WTC11 (cell line): Measurements from ENCODE around the gene PLA2G2D. TPM values are rescaled to one million over a fixed set of nuclear protein-coding genes. Genes with fewer than 3 reads are reported as not detected.

Source experiments
- ATAC-seq: fragments of 200-7000 bp; cut with Tn5 transposase; 2 replicates; pipeline ENCODE4 v1.10.0; 2021; ENCODE audit warnings: mild to moderate bottlenecking, moderate library complexity
- CTCF ChIA-PET: fragments of 300-600 bp; sonication (Branson Sonifier 250); formaldehyde crosslinking; loops from one replicate; lab custom pipeline; 2021; ENCODE audit warnings: antibody characterized with exemption; lab: Charles Lee
- POLR2A ChIA-PET: fragments of 350-600 bp; sonication (Branson Sonifier 250); formaldehyde crosslinking; loops from one replicate; lab custom pipeline; 2021; ENCODE audit warnings: antibody characterized with exemption; lab: Charles Lee
- DNase-seq: peaks from one replicate; pipeline ENCODE4 v3.0.0; 2021; ENCODE audit warnings: low spot score
- H3K27ac Mint-ChIP-seq: 2 replicates; pipeline ENCODE4 v1.8.0; 2021; ENCODE audit warnings: mixed read lengths
- H3K27me3 Mint-ChIP-seq: 2 replicates; pipeline ENCODE4 v1.8.0; 2021; ENCODE audit warnings: low read depth, mild to moderate bottlenecking, moderate library complexity, mixed read lengths
- H3K36me3 Mint-ChIP-seq: 2 replicates; pipeline ENCODE4 v1.8.0; 2021; ENCODE audit warnings: mixed read lengths
- H3K4me1 Mint-ChIP-seq: 2 replicates; pipeline ENCODE4 v1.8.0; 2022; ENCODE audit warnings: mixed read lengths
- H3K4me3 Mint-ChIP-seq: 2 replicates; pipeline ENCODE4 v1.8.0; 2021; ENCODE audit warnings: mild to moderate bottlenecking, moderate library complexity, mixed read lengths
- H3K9me3 Mint-ChIP-seq: 2 replicates; pipeline ENCODE4 v1.8.0; 2021; ENCODE audit warnings: mixed read lengths
- ATF2 ChIP-seq: sonication (generic); formaldehyde crosslinking; IDR thresholded peaks from 2 replicates; pipeline ENCODE4 v1.8.1; 2022; ENCODE audit warnings: low read depth, missing genetic modification reagents, borderline replicate concordance
- E2F4 ChIP-seq: sonication (generic); formaldehyde crosslinking; IDR thresholded peaks from 2 replicates; pipeline ENCODE4 v1.8.1; 2022; ENCODE audit warnings: low read depth, mild to moderate bottlenecking, moderate library complexity, missing genetic modification reagents, borderline replicate concordance
- ESRRA ChIP-seq: sonication (generic); formaldehyde crosslinking; IDR thresholded peaks from 2 replicates; pipeline ENCODE4 v1.8.1; 2022; ENCODE audit warnings: mild to moderate bottlenecking, missing genetic modification reagents, borderline replicate concordance
- ETV6 ChIP-seq: sonication (generic); formaldehyde crosslinking; IDR thresholded peaks from 2 replicates; pipeline ENCODE4 v1.8.1; 2022; ENCODE audit warnings: mild to moderate bottlenecking, missing genetic modification reagents
- FOXJ3 ChIP-seq: sonication (generic); formaldehyde crosslinking; IDR thresholded peaks from 2 replicates; pipeline ENCODE4 v1.9.0; 2021; ENCODE audit warnings: missing genetic modification reagents, mild to moderate bottlenecking, borderline replicate concordance
- FOXP4 ChIP-seq: sonication (generic); formaldehyde crosslinking; IDR thresholded peaks from 2 replicates; pipeline ENCODE4 v1.8.0; 2022; ENCODE audit warnings: mild to moderate bottlenecking, missing genetic modification reagents
- GABPB1 ChIP-seq: sonication (generic); formaldehyde crosslinking; IDR thresholded peaks from 2 replicates; pipeline ENCODE4 v1.8.1; 2023; ENCODE audit warnings: mild to moderate bottlenecking, missing genetic modification reagents
- IRF2 ChIP-seq: sonication (generic); formaldehyde crosslinking; IDR thresholded peaks from 2 replicates; pipeline ENCODE4 v1.8.0; 2022; ENCODE audit warnings: low read depth, missing genetic modification reagents, borderline replicate concordance
- MLX ChIP-seq: sonication (generic); formaldehyde crosslinking; IDR thresholded peaks from 2 replicates; pipeline ENCODE4 v1.8.1; 2023; ENCODE audit warnings: mild to moderate bottlenecking, missing genetic modification reagents, moderate library complexity
- MYBL2 ChIP-seq: sonication (generic); formaldehyde crosslinking; IDR thresholded peaks from 2 replicates; pipeline ENCODE4 v1.8.1; 2023; ENCODE audit warnings: mild to moderate bottlenecking, moderate library complexity, missing genetic modification reagents
- NR2C2 ChIP-seq: sonication (generic); formaldehyde crosslinking; IDR thresholded peaks from 2 replicates; pipeline ENCODE4 v1.8.0; 2022; ENCODE audit warnings: mild to moderate bottlenecking, missing genetic modification reagents
- OVOL2 ChIP-seq: fragments of 250-450 bp; sonication (Bioruptor Pico); IDR thresholded peaks from 2 replicates; pipeline ENCODE4 v1.9.0; 2021; ENCODE audit warnings: mild to moderate bottlenecking, borderline replicate concordance
- PRRX2 ChIP-seq: fragments of 250-450 bp; sonication (Bioruptor Pico); IDR thresholded peaks from 2 replicates; pipeline ENCODE4 v1.8.0; 2021; ENCODE audit warnings: mild to moderate bottlenecking
- SOX15 ChIP-seq: fragments of 250-450 bp; sonication (Bioruptor Pico); IDR thresholded peaks from 2 replicates; pipeline ENCODE4 v1.9.0; 2021; ENCODE audit warnings: mild to moderate bottlenecking
- STAT6 ChIP-seq: sonication (generic); formaldehyde crosslinking; conservative IDR thresholded peaks from 2 replicates; pipeline ENCODE4 v1.8.1; 2023; ENCODE audit warnings: mild to moderate bottlenecking, low read depth, missing genetic modification reagents, moderate library complexity
- TEAD4 ChIP-seq: sonication (generic); formaldehyde crosslinking; IDR thresholded peaks from 2 replicates; pipeline ENCODE4 v1.8.0; 2022; ENCODE audit warnings: mild to moderate bottlenecking, missing genetic modification reagents
- USF2 ChIP-seq: sonication (generic); formaldehyde crosslinking; IDR thresholded peaks from 2 replicates; pipeline ENCODE4 v1.8.1; 2023; ENCODE audit warnings: mild to moderate bottlenecking, missing genetic modification reagents, moderate library complexity
- ZMAT4 ChIP-seq: fragments of 250-450 bp; sonication (Bioruptor Pico); IDR thresholded peaks from 2 replicates; pipeline ENCODE4 v1.9.0; 2021; ENCODE audit warnings: mild to moderate bottlenecking
- ZNF138 ChIP-seq: sonication (generic); formaldehyde crosslinking; conservative IDR thresholded peaks from 2 replicates; pipeline ENCODE4 v1.8.1; 2022; ENCODE audit warnings: mild to moderate bottlenecking, moderate library complexity, missing genetic modification reagents
- ZNF263 ChIP-seq: sonication (generic); formaldehyde crosslinking; IDR thresholded peaks from 2 replicates; pipeline ENCODE4 v1.8.1; 2022; ENCODE audit warnings: low read depth, mild to moderate bottlenecking, moderate library complexity, missing genetic modification reagents
- ZNF671 ChIP-seq: fragments of 250-450 bp; sonication (Bioruptor Pico); IDR thresholded peaks from 2 replicates; pipeline ENCODE4 v1.8.0; 2021; ENCODE audit warnings: mild to moderate bottlenecking
- total RNA-seq: library from RNA; stranded (reverse); gene quantifications from 3 replicates; pipeline ENCODE4 v1.2.3, GENCODE V29; 2021

PLA2G2D gene
- total RNA-seq, 1 experiment from 2014 or later = not detected

GRCh38 chr1:20095564-20096434 lies 23.5 kb downstream of the PLA2G2D start:
- peaks cover 52% of the 10 kb centered on the region for H3K9me3 Mint-ChIP-seq
- DNase-seq (no peak), ATAC-seq (no peak)
- no peak for TF ChIP-seq MYBL2 (CRISPR knock-in tag)
- no peak for TF ChIP-seq ETV6 (CRISPR knock-in tag)
- TF ChIP-seq ZNF671 (CRISPR knock-in tag) = no peak
- no peak for TF ChIP-seq ESRRA (CRISPR knock-in tag)
- TF ChIP-seq FOXJ3 (CRISPR knock-in tag) = no peak
- TF ChIP-seq IRF2 (CRISPR knock-in tag) = no peak
- TF ChIP-seq NR2C2 = no peak
- TF ChIP-seq ZNF263 (CRISPR knock-in tag) = no peak
- H3K27me3 Mint-ChIP-seq = peaks cover 26% of the 10 kb centered on the region
- peaks cover 32% of the 10 kb centered on the region for H3K36me3 Mint-ChIP-seq
- no peak overlapping the region for H3K4me3 Mint-ChIP-seq
- H3K27ac Mint-ChIP-seq = no peak overlapping the region
- H3K4me1 Mint-ChIP-seq = no peaks in the 10 kb centered on the region
- ChIA-PET POLR2A (no interaction called here), CTCF (interaction anchor here (1.5 to 1.7 kb wide), 2 partner anchors 56 to 121 kb away, joined by 5 to 6 read pairs; no protein-coding TSS in a partner anchor)

- POLR2A ChIA-PET = no interaction called here
- Mint-ChIP-seq H3K4me3 (no peak overlapping the region), H3K27ac (no peak overlapping the region), H3K27me3 (peaks cover 31% of the 10 kb centered on the region)
- TF ChIP-seq STAT6 (CRISPR knock-in tag) (no peak), ATF2 (no peak), ZMAT4 (CRISPR knock-in tag) (no peak), NR2C2 (no peak), TEAD4 (no peak), OVOL2 (CRISPR knock-in tag) (no peak), SOX15 (CRISPR knock-in tag) (no peak)
- TF ChIP-seq, all 79 proteins: peak for 0
- H3K9me3 Mint-ChIP-seq = peaks cover 65% of the 10 kb centered on the region
- peaks cover 5% of the 10 kb centered on the region for H3K4me1 Mint-ChIP-seq
- DNase-seq (no peak), ATAC-seq (no peak)
- H3K36me3 Mint-ChIP-seq = peaks cover 32% of the 10 kb centered on the region
- CTCF ChIA-PET = no interaction called here
Measured at GRCh38 chr1:20093940-20094391, 25.4 kb downstream of the PLA2G2D start.

- DNase-seq (no peak), ATAC-seq (no peak)
- H3K27me3 Mint-ChIP-seq = peaks cover 27% of the 10 kb centered on the region
- ChIA-PET POLR2A (no interaction called here), CTCF (interaction anchor here (0.7 kb wide), 1 partner anchor 119 kb away, joined by 3 read pairs; no protein-coding TSS in a partner anchor)
- no peak overlapping the region for H3K4me3 Mint-ChIP-seq
- peaks cover 60% of the 10 kb centered on the region for H3K9me3 Mint-ChIP-seq
- H3K27ac Mint-ChIP-seq = no peak overlapping the region
- H3K4me1 Mint-ChIP-seq = peaks cover 5% of the 10 kb centered on the region
- H3K36me3 Mint-ChIP-seq = peaks cover 29% of the 10 kb centered on the region
- no peak for TF ChIP-seq ZNF138 (CRISPR knock-in tag)
- TF ChIP-seq E2F4 = no peak
- no peak for TF ChIP-seq GABPB1 (CRISPR knock-in tag)
- no peak for TF ChIP-seq MLX (CRISPR knock-in tag)
- TF ChIP-seq FOXP4 = no peak
- TF ChIP-seq PRRX2 = no peak
- TF ChIP-seq SOX15 (CRISPR knock-in tag) = no peak
- TF ChIP-seq USF2 (CRISPR knock-in tag) = no peak
Measured at GRCh38 chr1:20093303-20093702, 26.0 kb downstream of the PLA2G2D start.
